Natural killer cell treated with Interleukin-12 subunit alpha and Interleukin-12 subunit beta and Interleukin-15 and Interleukin-18, amount 100 ng/mL, for 72 hours (primary cell): ENCODE results near the gene GPX1. TPM values are rescaled to one million over a fixed set of nuclear protein-coding genes. Genes with fewer than 3 reads are reported as not detected.
"Not testable (repeated sequence)": the region's sequence is repeated elsewhere in the genome, so short reads cannot be mapped to it uniquely, and the experiment has no call there.

Source experiments
- ATAC-seq, 2 donors: fragments of 150-1000 bp; cut with Tn5 transposase in 1 of 2; sonication (Bioruptor Pico), chemical (Tn5 transposase) in 1 of 2; 2 replicates each; pipeline ENCODE4 v1.10.0; 2021
- DNase-seq: peaks from one replicate; pipeline ENCODE4 v3.0.0; 2022; ENCODE audit warnings: low spot score
- H3K27ac Mint-ChIP-seq, 2 donors: 1 replicate in 1 of 2; 2 replicates in 1 of 2; pipeline ENCODE4 v1.8.0; 2022; ENCODE audit warnings: mixed read lengths in 2 of 2, mild to moderate bottlenecking in 1 of 2, moderate library complexity in 1 of 2
- H3K27me3 Mint-ChIP-seq, 2 donors: 1 replicate in 1 of 2; 2 replicates in 1 of 2; pipeline ENCODE4 v1.8.0; 2022; ENCODE audit warnings: mixed read lengths in 2 of 2
- H3K36me3 Mint-ChIP-seq: one replicate; pipeline ENCODE4 v1.8.0; 2022; ENCODE audit warnings: mixed read lengths
- H3K4me1 Mint-ChIP-seq, 2 donors: 1 replicate in 1 of 2; 2 replicates in 1 of 2; pipeline ENCODE4 v1.8.0; 2022; ENCODE audit warnings: low read depth in 2 of 2, mixed read lengths in 2 of 2, mild to moderate bottlenecking in 1 of 2
- H3K4me3 Mint-ChIP-seq: one replicate; pipeline ENCODE4 v1.8.0; 2022; ENCODE audit warnings: mixed read lengths
- H3K9me3 Mint-ChIP-seq: 2 replicates; pipeline ENCODE4 v1.8.0; 2022; ENCODE audit warnings: mixed read lengths
- total RNA-seq, 2 donors: library from RNA; stranded (reverse); gene quantifications; one replicate each; pipeline ENCODE4 v1.2.3, GENCODE V29; 2022

Gene GPX1
- total RNA-seq, 2 donors from 2014 or later = 95.4 to 107 TPM

- Mint-ChIP-seq H3K4me1 (peaks cover 7 to 20% of the 10 kb centered on the region in 2 donors), H3K27ac (no peak overlapping the region), H3K36me3 (no peaks in the 10 kb centered on the region), H3K27me3 (no peaks in the 10 kb centered on the region), H3K4me3 (no peak overlapping the region), H3K9me3 (no peaks in the 10 kb centered on the region)
- no peak for ATAC-seq
- DNase-seq = no peak
These were observed 8.6 kb downstream of the GPX1 start for GRCh38 chr3:49349348-49350114.

GRCh38 chr3:49348361-49348760 is 9.8 kb downstream of the GPX1 start:
- not testable (repeated sequence) for DNase-seq, ATAC-seq, H3K9me3 Mint-ChIP-seq, H3K4me3 Mint-ChIP-seq, H3K27ac Mint-ChIP-seq, H3K36me3 Mint-ChIP-seq, H3K27me3 Mint-ChIP-seq
- H3K4me1 Mint-ChIP-seq = peaks cover 4 to 20% of the 10 kb centered on the region in 2 donors

- no peak overlapping the region for H3K4me3 Mint-ChIP-seq
- peaks cover 6 to 17% of the 10 kb centered on the region in 2 donors for H3K4me1 Mint-ChIP-seq
- no peaks in the 10 kb centered on the region for H3K9me3 Mint-ChIP-seq
- H3K36me3 Mint-ChIP-seq = no peaks in the 10 kb centered on the region
- DNase-seq (no peak), ATAC-seq (no peak)
- no peak overlapping the region for H3K27ac Mint-ChIP-seq
- H3K27me3 Mint-ChIP-seq = no peaks in the 10 kb centered on the region
These were observed 11.3 kb downstream of the GPX1 start for GRCh38 chr3:49346797-49347251.

GRCh38 chr3:49343163-49343562 is 15.0 kb downstream of the GPX1 start:
- ATAC-seq (no peak), DNase-seq (no peak)
- H3K4me3 Mint-ChIP-seq = no peak overlapping the region
- H3K36me3 Mint-ChIP-seq = no peaks in the 10 kb centered on the region
- H3K4me1 Mint-ChIP-seq = peaks cover 24 to 37% of the 10 kb centered on the region in 2 donors
- no peaks in the 10 kb centered on the region for H3K9me3 Mint-ChIP-seq
- H3K27ac Mint-ChIP-seq = no peak overlapping the region
- no peaks in the 10 kb centered on the region for H3K27me3 Mint-ChIP-seq

GRCh38 chr3:49341996-49342395 is 16.2 kb downstream of the GPX1 start:
- Mint-ChIP-seq H3K9me3 (no peaks in the 10 kb centered on the region), H3K27me3 (no peaks in the 10 kb centered on the region), H3K4me1 (peaks cover 26 to 39% of the 10 kb centered on the region in 2 donors), H3K4me3 (peak overlapping the region; percentile 51), H3K27ac (peak overlapping the region; percentile 75 to 98), H3K36me3 (no peaks in the 10 kb centered on the region)
- no peak for DNase-seq
- ATAC-seq = no peak

GRCh38 chr3:49339941-49340800 is 18.0 kb downstream of the GPX1 start, which contains the start of gene USP4:
Gene USP4, minus strand, starts transcription at chr3:49340053. Its CDS starts 29 bp downstream, at chr3:49340024.
- ATAC-seq (peak; percentile 97), DNase-seq (peak; percentile 97)
- H3K27ac Mint-ChIP-seq = peak within 1 kb of the TSS; percentile 98 to 100
- H3K36me3 Mint-ChIP-seq = peaks cover 4% of the 10 kb centered on the region
- H3K4me3 Mint-ChIP-seq = peak within 1 kb of the TSS; percentile 93
- H3K27me3 Mint-ChIP-seq = no peaks in the 10 kb centered on the region
- H3K9me3 Mint-ChIP-seq = no peaks in the 10 kb centered on the region
- peaks cover 31 to 42% of the 10 kb centered on the region in 2 donors for H3K4me1 Mint-ChIP-seq

GRCh38 chr3:49339581-49339940 is 18.6 kb downstream of the GPX1 start:
- H3K4me3 Mint-ChIP-seq = peak overlapping the region; percentile 93
- peaks cover 7% of the 10 kb centered on the region for H3K36me3 Mint-ChIP-seq
- peak overlapping the region; percentile 98 to 100 for H3K27ac Mint-ChIP-seq
- ATAC-seq (peak; percentile 7 to 8), DNase-seq (no peak)
- H3K9me3 Mint-ChIP-seq = no peaks in the 10 kb centered on the region
- H3K4me1 Mint-ChIP-seq = peaks cover 31 to 41% of the 10 kb centered on the region in 2 donors
- no peaks in the 10 kb centered on the region for H3K27me3 Mint-ChIP-seq

GRCh38 chr3:49333916-49334633 is 24.1 kb downstream of the GPX1 start:
- no peaks in the 10 kb centered on the region for H3K9me3 Mint-ChIP-seq
- peak overlapping the region; percentile 74 to 88 for H3K27ac Mint-ChIP-seq
- no peak for ATAC-seq
- no peak for DNase-seq
- H3K4me3 Mint-ChIP-seq = no peak overlapping the region
- peaks cover 20 to 23% of the 10 kb centered on the region in 2 donors for H3K4me1 Mint-ChIP-seq
- H3K27me3 Mint-ChIP-seq = no peaks in the 10 kb centered on the region
- H3K36me3 Mint-ChIP-seq = peaks cover 11% of the 10 kb centered on the region

- H3K27me3 Mint-ChIP-seq = no peaks in the 10 kb centered on the region
- H3K4me3 Mint-ChIP-seq = peak overlapping the region; percentile 30
- peaks cover 16 to 17% of the 10 kb centered on the region in 2 donors for H3K4me1 Mint-ChIP-seq
- ATAC-seq (peak in 1 of 2 donors; percentile 49), DNase-seq (no peak)
- H3K9me3 Mint-ChIP-seq = no peaks in the 10 kb centered on the region
- H3K36me3 Mint-ChIP-seq = peaks cover 11% of the 10 kb centered on the region
- peak overlapping the region; percentile 74 to 88 for H3K27ac Mint-ChIP-seq
These were observed 25.1 kb downstream of the GPX1 start for GRCh38 chr3:49333091-49333490.

- DNase-seq = no peak
- H3K36me3 Mint-ChIP-seq = peaks cover 18% of the 10 kb centered on the region
- H3K9me3 Mint-ChIP-seq = no peaks in the 10 kb centered on the region
These were observed 29.0 kb downstream of the GPX1 start for GRCh38 chr3:49329186-49329585.

GRCh38 chr3:49328350-49328749 is 29.8 kb downstream of the GPX1 start:
- ATAC-seq, H3K27ac Mint-ChIP-seq, H3K4me3 Mint-ChIP-seq, H3K4me1 Mint-ChIP-seq, H3K27me3 Mint-ChIP-seq, H3K9me3 Mint-ChIP-seq, DNase-seq: not testable (repeated sequence)
- H3K36me3 Mint-ChIP-seq = peaks cover 18% of the 10 kb centered on the region

More at GRCh38 chr3:49329186-49329585, 29.0 kb downstream of the GPX1 start:
- no peak overlapping the region for H3K27ac Mint-ChIP-seq
- H3K4me1 Mint-ChIP-seq = peaks cover 8 to 10% of the 10 kb centered on the region in 2 donors
- ATAC-seq = no peak
- H3K27me3 Mint-ChIP-seq = no peaks in the 10 kb centered on the region
- no peak overlapping the region for H3K4me3 Mint-ChIP-seq

- Mint-ChIP-seq H3K36me3 (peaks cover 15% of the 10 kb centered on the region), H3K27me3 (no peaks in the 10 kb centered on the region), H3K27ac (no peak overlapping the region), H3K4me3 (no peak overlapping the region), H3K4me1 (peaks cover 0 to 3% of the 10 kb centered on the region in 2 donors), H3K9me3 (no peaks in the 10 kb centered on the region)
- ATAC-seq (no peak), DNase-seq (no peak)
These were observed 30.7 kb downstream of the GPX1 start for GRCh38 chr3:49327485-49327884.

GRCh38 chr3:49324768-49325167 is 33.4 kb downstream of the GPX1 start:
- Mint-ChIP-seq H3K27ac (no peak overlapping the region), H3K4me1 (peaks cover 0 to 7% of the 10 kb centered on the region in 2 donors), H3K36me3 (peaks cover 32% of the 10 kb centered on the region), H3K4me3 (no peak overlapping the region), H3K9me3 (no peaks in the 10 kb centered on the region), H3K27me3 (no peaks in the 10 kb centered on the region)
- no peak for ATAC-seq
- DNase-seq = no peak
